A549 (cell line): Measurements from ENCODE around the gene CLPX. TPM values are rescaled to one million over a fixed set of nuclear protein-coding genes. Genes with fewer than 3 reads are reported as not detected.

Source experiments
- ATAC-seq, 2 experiments: fragments of 200-7000 bp in 1 of 2; fragments of >200 bp in 1 of 2; cut with Nextera tagmentation in 1 of 2; cut with Tn5 transposase in 1 of 2; 3 replicates each; pipeline versions ENCODE4 v1.8.0 to v1.9.1; 2018 to 2020; ENCODE audit warnings: mild to moderate bottlenecking in 1 of 2, moderate library complexity in 1 of 2
- CTCF ChIA-PET: fragments of 300-600 bp; sonication (Branson Sonifier 250); formaldehyde crosslinking; extraction: SDS; loops from one replicate; lab custom pipeline; 2021; ENCODE audit warnings: antibody characterized with exemption, inconsistent platforms; lab: Yijun Ruan, JAX
- POLR2A ChIA-PET: fragments of 350-600 bp; formaldehyde crosslinking; extraction: SDS; loops from one replicate; lab custom pipeline; 2021; ENCODE audit warnings: antibody characterized with exemption, inconsistent platforms; lab: Yijun Ruan, JAX
- DNase-seq, 2 experiments: peaks; one replicate each; pipeline versions ENCODE4 v3.0.0 to v3.0.0-alpha.2; 2011 to 2016; ENCODE audit warnings: low read depth in 1 of 2, low spot score in 1 of 2
- FAIRE-seq: peaks from 2 replicates; lab custom pipeline; 2011; peaks lifted over from hg19 to GRCh38; lab: Jason Lieb, UNC
- H3K27ac ChIP-seq, 2 experiments: fragments of >200 bp; sonication (Bioruptor Twin); formaldehyde crosslinking; 3 replicates each; pipeline ENCODE4 v1.5.1; 2016 to 2017
- H3K4me1 ChIP-seq: fragments of >200 bp; sonication (Bioruptor Twin); formaldehyde crosslinking; 3 replicates; pipeline ENCODE4 v1.6.1; 2016
- H3K4me2 ChIP-seq: fragments of >200 bp; sonication (Bioruptor Twin); formaldehyde crosslinking; 3 replicates; pipeline ENCODE4 v1.6.1; 2016
- H3K4me3 ChIP-seq: fragments of >200 bp; sonication (Bioruptor Twin); formaldehyde crosslinking; 3 replicates; pipeline ENCODE4 v1.5.1; 2016
- H3K9me3 ChIP-seq: fragments of >200 bp; sonication (Bioruptor Twin); formaldehyde crosslinking; 3 replicates; pipeline ENCODE4 v1.6.1; 2016
- BHLHE40 ChIP-seq: IDR thresholded peaks from 2 replicates; pipeline ENCODE4 v1.6.1; 2012; ENCODE audit warnings: low read depth, low read length, inconsistent platforms
- EHF ChIP-seq: fragments of 250-450 bp; sonication (Bioruptor Pico); IDR thresholded peaks from 2 replicates; pipeline ENCODE4 v1.5.0; 2020; ENCODE audit warnings: mild to moderate bottlenecking
- GATA3 ChIP-seq: IDR thresholded peaks from 2 replicates; pipeline ENCODE4 v1.6.1; 2012; ENCODE audit warnings: borderline replicate concordance
- HDAC2 ChIP-seq: fragments of 200-600 bp; sonication (generic); IDR thresholded peaks from 2 replicates; pipeline ENCODE4 v1.6.1; 2016
- MAFK ChIP-seq: fragments of 450-650 bp; IDR thresholded peaks from 2 replicates; pipeline ENCODE4 v1.6.1; 2014; ENCODE audit not compliant: partially characterized antibody
- NPAS2 ChIP-seq: fragments of 250-450 bp; sonication (Bioruptor Pico); IDR thresholded peaks from 2 replicates; pipeline ENCODE4 v1.8.0; 2022; ENCODE audit warnings: mild to moderate bottlenecking, moderate library complexity, borderline replicate concordance
- POLR2A ChIP-seq: IDR thresholded peaks from 2 replicates; pipeline ENCODE4 v1.6.1; 2012; ENCODE audit warnings: mild to moderate bottlenecking, low read length
- REST ChIP-seq: fragments of 200-600 bp; sonication (generic); IDR thresholded peaks from 2 replicates; pipeline ENCODE4 v1.6.1; 2016; ENCODE audit warnings: antibody characterized with exemption, mild to moderate bottlenecking, moderate library complexity
- RNF2 ChIP-seq: fragments of 200-600 bp; sonication (generic); IDR thresholded peaks from 2 replicates; pipeline ENCODE4 v1.6.1; 2016; ENCODE audit warnings: low read depth, mild to moderate bottlenecking, antibody characterized with exemption, moderate library complexity, borderline replicate concordance
- SMC3 ChIP-seq: fragments of >200 bp; sonication (Bioruptor Twin); formaldehyde crosslinking; IDR thresholded peaks from 3 replicates; pipeline ENCODE4 v1.6.1; 2018; ENCODE audit warnings: inconsistent platforms
- TFCP2L1 ChIP-seq: fragments of 250-450 bp; sonication (Bioruptor Pico); IDR thresholded peaks from 2 replicates; pipeline ENCODE4 v1.5.0; 2021; ENCODE audit warnings: mild to moderate bottlenecking
- USF2 ChIP-seq: fragments of 450-650 bp; IDR thresholded peaks from 2 replicates; pipeline ENCODE4 v1.6.1; 2014; ENCODE audit warnings: antibody characterized with exemption
- ZFP36 ChIP-seq: fragments of 450-650 bp; IDR thresholded peaks from 2 replicates; pipeline ENCODE4 v1.6.1; 2014; ENCODE audit warnings: borderline replicate concordance; ENCODE audit not compliant: partially characterized antibody
- ZNF302 ChIP-seq: fragments of 250-450 bp; sonication (Bioruptor Pico); IDR thresholded peaks from 2 replicates; pipeline ENCODE4 v1.9.0; 2021; ENCODE audit warnings: inconsistent platforms, mild to moderate bottlenecking, moderate library complexity
- ZSCAN20 ChIP-seq: fragments of 250-450 bp; sonication (Bioruptor Pico); IDR thresholded peaks from 2 replicates; pipeline ENCODE4 v1.8.0; 2022; ENCODE audit warnings: mild to moderate bottlenecking, moderate library complexity
- WGBS: methylation state at CpG from one replicate; pipeline ENCODE4 v1.1.6; 2017; ENCODE audit errors: missing lambda C conversion rate; 5-methylcytosine and 5-hydroxymethylcytosine counted together
- polyA plus RNA-seq, 4 experiments: library from polyadenylated mRNA; depleted of rRNA in 3 of 4; stranded (reverse); fragments of >200 nt; fragmentation: RNase III in 1 of 4; extraction: RNeasy Plus Mini Kit Qiagen cat#74134 plus additional on column Dnase treatment in 1 of 4; gene quantifications; 2 replicates in 3 of 4; 3 replicates in 1 of 4; pipeline ENCODE4 v1.2.3, GENCODE V29; 2011 to 2017
- TF ChIP-seq, protein P1 (sequence below): fragments of 250-450 bp; sonication (Bioruptor Pico); IDR thresholded peaks from 2 replicates; pipeline ENCODE4 v1.5.0; 2021; ENCODE audit warnings: mild to moderate bottlenecking, moderate library complexity, borderline replicate concordance

CLPX gene
- polyA plus RNA-seq, 2 of the 4 experiments (the other 2 are of a cell fraction), result 55.4 to 113 TPM

- DNase-seq, result no peak
- WGBS, result 59% methylated on average over 5 of the region's 5 CpGs
- Histone ChIP-seq H3K4me2 (no peak overlapping the region), H3K4me3 (no peak overlapping the region), H3K9me3 (no peaks in the 10 kb centered on the region), H3K27ac (no peak overlapping the region), H3K4me1 (no peaks in the 10 kb centered on the region)
- TF ChIP-seq HDAC2 (no peak), TFCP2L1 (CRISPR knock-in tag) (no peak), ZSCAN20 (no peak), EHF (CRISPR knock-in tag) (no peak), GATA3 (no peak), ZFP36 (no peak), NPAS2 (CRISPR knock-in tag) (no peak), ZNF302 (CRISPR knock-in tag) (no peak)
- POLR2A ChIA-PET, result interaction anchor here (1.8 kb wide), 1 partner anchor 10 kb away, joined by 10 read pairs; the partner anchor contains the start of gene CLPX
- no peak for ATAC-seq
- CTCF ChIA-PET, result interaction anchor here (0.9 to 14.7 kb wide), 7 partner anchors 8 to 107 kb away, joined by 3 to 408 read pairs (median 6); partner anchors contain the start of gene PARP16
- FAIRE-seq, result no peak
Observed at GRCh38 chr15:65195548-65195923, 10.4 kb upstream of the CLPX start.

DNA sequence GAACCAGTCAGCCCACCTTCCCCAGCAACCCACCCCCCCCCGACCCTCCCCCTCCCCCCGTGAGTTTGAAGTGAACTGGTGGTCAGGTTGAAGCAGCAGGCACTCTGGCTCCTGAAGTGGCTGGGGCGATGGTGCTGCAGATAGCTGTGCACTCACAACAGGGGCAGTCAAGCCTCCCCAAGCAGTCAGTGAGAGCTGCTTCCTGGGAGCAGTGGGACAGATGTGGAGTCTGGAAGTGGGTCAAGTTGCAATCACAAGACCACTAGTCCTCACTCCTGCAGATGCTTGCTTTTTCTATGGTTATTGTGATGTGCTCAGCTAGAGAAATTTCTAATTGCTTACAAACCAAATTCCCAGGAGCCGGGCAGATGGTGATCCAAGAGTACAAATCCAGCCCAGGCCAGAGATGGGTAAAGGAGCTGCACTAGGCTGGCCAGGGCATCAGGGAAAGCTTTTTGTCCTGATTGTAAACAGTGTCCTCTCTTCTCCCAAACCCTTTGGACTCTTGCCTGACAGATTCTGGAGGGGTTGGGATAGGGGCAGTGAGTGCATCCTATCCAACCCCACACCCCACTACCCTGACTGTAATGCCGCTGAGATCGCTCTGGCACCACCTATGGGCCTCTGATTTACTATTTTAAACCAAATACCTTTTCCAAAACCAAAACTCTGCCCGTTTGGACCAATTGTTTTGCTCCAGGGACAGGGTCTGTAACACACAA, 9.8 kb upstream of the CLPX start:
- ATAC-seq, result peak; percentile 30 to 39; a peak in 2 of 6 replicates
- DNase-seq, result no peak
- Histone ChIP-seq H3K4me1 (peaks cover 3% of the 10 kb centered on the region; the same call in 1 of the 3 replicates), H3K4me2 (no peak overlapping the region), H3K27ac (no peak overlapping the region), H3K9me3 (no peaks in the 10 kb centered on the region), H3K4me3 (no peak overlapping the region)
- CTCF ChIA-PET, result interaction anchor here (0.6 to 14.7 kb wide), 9 partner anchors 9 to 161 kb away, joined by 3 to 408 read pairs (median 6); partner anchors contain the start of gene PARP16
- POLR2A ChIA-PET, result interaction anchor here (1.8 kb wide), 1 partner anchor 10 kb away, joined by 10 read pairs; the partner anchor contains the start of gene CLPX
- TF ChIP-seq, protein P1, sequence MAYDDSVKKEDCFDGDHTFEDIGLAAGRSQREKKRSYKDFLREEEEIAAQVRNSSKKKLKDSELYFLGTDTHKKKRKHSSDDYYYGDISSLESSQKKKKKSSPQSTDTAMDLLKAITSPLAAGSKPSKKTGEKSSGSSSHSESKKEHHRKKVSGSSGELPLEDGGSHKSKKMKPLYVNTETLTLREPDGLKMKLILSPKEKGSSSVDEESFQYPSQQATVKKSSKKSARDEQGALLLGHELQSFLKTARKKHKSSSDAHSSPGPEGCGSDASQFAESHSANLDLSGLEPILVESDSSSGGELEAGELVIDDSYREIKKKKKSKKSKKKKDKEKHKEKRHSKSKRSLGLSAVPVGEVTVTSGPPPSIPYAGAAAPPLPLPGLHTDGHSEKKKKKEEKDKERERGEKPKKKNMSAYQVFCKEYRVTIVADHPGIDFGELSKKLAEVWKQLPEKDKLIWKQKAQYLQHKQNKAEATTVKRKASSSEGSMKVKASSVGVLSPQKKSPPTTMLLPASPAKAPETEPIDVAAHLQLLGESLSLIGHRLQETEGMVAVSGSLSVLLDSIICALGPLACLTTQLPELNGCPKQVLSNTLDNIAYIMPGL (CRISPR knock-in tag), result no peak
- TF ChIP-seq BHLHE40, result no peak
- TF ChIP-seq EHF (CRISPR knock-in tag), result no peak
- no peak for TF ChIP-seq USF2
- TF ChIP-seq SMC3, result no peak
- TF ChIP-seq REST, result no peak
- no peak for TF ChIP-seq RNF2
- no peak for TF ChIP-seq MAFK
- no peak for TF ChIP-seq POLR2A
- FAIRE-seq, result no peak
- WGBS, result 53% methylated on average over 6 of the region's 7 CpGs
